HepG2 (cell line): ENCODE measurements around the gene KEL. TPM values are rescaled to one million over a fixed set of nuclear protein-coding genes. Genes with fewer than 3 reads are reported as not detected.

Experiments
- ATAC-seq: fragments of 200-7000 bp; cut with Tn5 transposase; 3 replicates; pipeline ENCODE4 v1.9.1; 2020; ENCODE audit warnings: mild to moderate bottlenecking, moderate library complexity
- BruUV-seq: library from RNA; stranded (reverse); fragments of 400-500 nt; replicated peaks from 2 replicates; lab custom pipeline; 2021; lab: Mats Ljungman, UMichigan
- CTCF ChIA-PET: fragments of 300-600 bp; formaldehyde crosslinking; extraction: SDS; loops from one replicate; lab custom pipeline; 2021; ENCODE audit warnings: low total read pairs, inconsistent platforms, low intra/inter-chr PET ratio; lab: Yijun Ruan, JAX
- POLR2A ChIA-PET: fragments of 350-600 bp; sonication (Branson Sonifier 250); formaldehyde crosslinking; loops from one replicate; lab custom pipeline; 2020; ENCODE audit warnings: antibody characterized with exemption, inconsistent platforms; lab: Yijun Ruan, JAX
- DNase-seq: peaks from one replicate; pipeline ENCODE4 v3.0.0-alpha.2; 2015; ENCODE audit warnings: low spot score
- FAIRE-seq: peaks from 3 replicates; lab custom pipeline; 2011; peaks lifted over from hg19 to GRCh38; lab: Jason Lieb, UNC
- H2AFZ ChIP-seq: one replicate; pipeline ENCODE4 v1.6.1; 2011; ENCODE audit warnings: low read length, inconsistent platforms
- H3K27ac ChIP-seq: fragments of 300-600 bp; 3 replicates; pipeline ENCODE4 v1.8.0; 2011; ENCODE audit warnings: mixed run types, mild to moderate bottlenecking, mixed read lengths, low read length, inconsistent platforms; ENCODE audit not compliant: insufficient read depth; ENCODE audit errors: extremely low read length
- H3K27me3 ChIP-seq, 2 experiments: fragments of 200-600 bp in 1 of 2; 2 replicates in 1 of 2; 3 replicates in 1 of 2; pipeline versions ENCODE4 v1.6.0 to v1.8.0; 2011; ENCODE audit warnings: low read length in 2 of 2, mild to moderate bottlenecking in 2 of 2, moderate library complexity in 2 of 2, inconsistent platforms in 1 of 2; ENCODE audit not compliant: insufficient read depth in 2 of 2, control insufficient read depth in 1 of 2
- H3K36me3 ChIP-seq, 2 experiments: fragments of 200-600 bp in 1 of 2; replicated peaks in 1 of 2; 2 replicates in 1 of 2; 3 replicates in 1 of 2; pipeline versions ENCODE4 v1.5.1 to v1.8.0; 2011; ENCODE audit warnings: low read length in 2 of 2, inconsistent platforms in 1 of 2; ENCODE audit not compliant: insufficient read depth in 2 of 2, control insufficient read depth in 1 of 2
- H3K4me1 ChIP-seq: 2 replicates; pipeline ENCODE4 v1.5.1; 2012; ENCODE audit warnings: low read length, inconsistent platforms; ENCODE audit not compliant: insufficient read depth
- H3K4me2 ChIP-seq: 2 replicates; pipeline ENCODE4 v1.6.0; 2011; ENCODE audit warnings: low read depth, low read length, inconsistent platforms
- H3K4me3 ChIP-seq, 3 experiments: fragments of 200-600 bp in 1 of 3; sonication (generic), shearing (Covaris generic) in 1 of 3; replicated peaks in 1 of 3; 2 replicates each; pipeline ENCODE4 v1.5.1; 2011 to 2016; ENCODE audit warnings: low read length in 3 of 3, inconsistent platforms in 2 of 3, low read depth in 2 of 3, mild to moderate bottlenecking in 2 of 3, control low read depth in 1 of 3, mixed read lengths in 1 of 3; ENCODE audit not compliant: insufficient read depth in 1 of 3
- H3K79me2 ChIP-seq: one replicate; pipeline ENCODE4 v1.6.1; 2011; ENCODE audit warnings: low read length, inconsistent platforms; ENCODE audit not compliant: insufficient read depth
- H3K9ac ChIP-seq: 2 replicates; pipeline ENCODE4 v1.6.0; 2011; ENCODE audit warnings: mild to moderate bottlenecking, low read depth, low read length, inconsistent platforms; ENCODE audit not compliant: insufficient read depth
- H3K9me3 ChIP-seq: 2 replicates; pipeline ENCODE4 v1.5.1; 2012; ENCODE audit warnings: mild to moderate bottlenecking, low read length
- H4K20me1 ChIP-seq: 2 replicates; pipeline ENCODE4 v1.6.0; 2011; ENCODE audit warnings: inconsistent platforms, mild to moderate bottlenecking, low read length, moderate library complexity; ENCODE audit not compliant: insufficient read depth
- AKNA ChIP-seq: sonication (generic); formaldehyde crosslinking; IDR thresholded peaks from 2 replicates; pipeline ENCODE4 v1.4.0; 2020; ENCODE audit warnings: missing genetic modification reagents, borderline replicate concordance
- ATAD3A ChIP-seq: sonication (generic); formaldehyde crosslinking; IDR thresholded peaks from 2 replicates; pipeline ENCODE4 v1.4.0; 2020; ENCODE audit warnings: missing genetic modification reagents
- ATRX ChIP-seq: sonication (generic); formaldehyde crosslinking; IDR thresholded peaks from 2 replicates; pipeline ENCODE4 v1.4.0; 2020; ENCODE audit warnings: missing genetic modification reagents, borderline replicate concordance
- BRF2 ChIP-seq: sonication (generic); formaldehyde crosslinking; IDR thresholded peaks from 2 replicates; pipeline ENCODE4 v1.8.1; 2022; ENCODE audit warnings: mild to moderate bottlenecking, missing genetic modification reagents
- CHD2 ChIP-seq: IDR thresholded peaks from 2 replicates; pipeline ENCODE4 v1.6.1; 2011; ENCODE audit warnings: low read depth, low read length, improper control_type of control experiment
- HBP1 ChIP-seq: IDR thresholded peaks from 2 replicates; pipeline ENCODE4 v1.6.1; 2016; ENCODE audit warnings: low read depth, control low read depth
- IRF2 ChIP-seq: IDR thresholded peaks from 2 replicates; pipeline ENCODE4 v1.6.1; 2018; ENCODE audit warnings: missing genetic modification reagents, missing compliant biosample characterization
- ZNF432 ChIP-seq: sonication (generic); formaldehyde crosslinking; IDR thresholded peaks from 2 replicates; pipeline ENCODE4 v1.5.0; 2020; ENCODE audit warnings: missing genetic modification reagents, mild to moderate bottlenecking, borderline replicate concordance
- ZNF550 ChIP-seq: sonication (generic); formaldehyde crosslinking; IDR thresholded peaks from 2 replicates; pipeline ENCODE4 v1.4.0; 2020; ENCODE audit warnings: mild to moderate bottlenecking, missing genetic modification reagents, borderline replicate concordance
- ZNF792 ChIP-seq: IDR thresholded peaks from 2 replicates; pipeline ENCODE4 v1.6.1; 2016
- WGBS: methylation state at CpG from one replicate; pipeline ENCODE4 v1.1.6; 2017; ENCODE audit warnings: low lambda C conversion rate; 5-methylcytosine and 5-hydroxymethylcytosine counted together
- in situ Hi-C: cut with HindIII; loops from 2 replicates; pipeline ENCODE4 v1.10.0; 2017; ENCODE audit warnings: low pct_unique_long_range_greater_than_20kb; ENCODE audit not compliant: extremely low pct_ligation_motif_present
- intact Hi-C: fragments of 100-400 bp; cut with micrococcal nuclease; formaldehyde crosslinking; loops from one replicate; pipeline ENCODE4 v1.10.0; 2022; ENCODE audit not compliant: unreplicated experiment
- polyA plus RNA-seq, 8 experiments: library from polyadenylated mRNA; depleted of rRNA in 3 of 8; stranded (reverse) in 7 of 8; unstranded in 1 of 8; fragments of >200 nt; fragmentation: Illumina TruSeq in 4 of 8; extraction: Trizol in 4 of 8; gene quantifications; 2 replicates each; pipeline versions ENCODE4 v1.2.1 to v1.2.3, GENCODE V29; 2011 to 2016; ENCODE audit warnings: low read depth in 4 of 8, missing spikeins in 1 of 8, mixed read lengths in 1 of 8; ENCODE audit not compliant: insufficient read depth in 1 of 8
- total RNA-seq, 5 experiments: library from RNA; depleted of rRNA; stranded (reverse); fragments of >200 nt; fragmentation: Illumina TruSeq; extraction: Trizol; gene quantifications; 2 replicates each; pipeline ENCODE4 v1.2.3, GENCODE V29; 2016; ENCODE audit warnings: low read depth in 1 of 5

The KEL gene
- total and polyA plus RNA-seq, 2 of the 13 experiments (the other 11 are each of a cell fraction or from before 2014, with no cell fraction given): 0.03 TPM; not detected in 1

- H3K9me3 ChIP-seq: no peaks in the 10 kb centered on the region
- 0% methylated on average over 3 of the region's 3 CpGs for WGBS
- no peak overlapping the region for H3K27ac ChIP-seq
- no peak for TF ChIP-seq ZNF792 (CRISPR knock-in tag)
- TF ChIP-seq ZNF550 (CRISPR knock-in tag): no peak
- no peak for TF ChIP-seq IRF2
- no peak for TF ChIP-seq ATRX (CRISPR knock-in tag)
- TF ChIP-seq ZNF432 (CRISPR knock-in tag): no peak
- no peak for TF ChIP-seq HBP1 (CRISPR knock-in tag)
- TF ChIP-seq BRF2 (CRISPR knock-in tag): no peak
- TF ChIP-seq CHD2: no peak
- no peak for TF ChIP-seq ATAD3A
- no peak for TF ChIP-seq AKNA (CRISPR knock-in tag)
- TF ChIP-seq, all 625 proteins: peak for 0
- Histone ChIP-seq H3K27me3 (no peaks in the 10 kb centered on the region), H3K9ac (no peak overlapping the region), H3K36me3 (no peaks in the 10 kb centered on the region), H2AFZ (no peak overlapping the region), H3K4me3 (no peak overlapping the region), H3K79me2 (no peaks in the 10 kb centered on the region), H4K20me1 (no peaks in the 10 kb centered on the region), H3K4me1 (no peaks in the 10 kb centered on the region), H3K4me2 (no peak overlapping the region)
- DNase-seq (no peak), ATAC-seq (no peak), FAIRE-seq (no peak)
- ChIA-PET POLR2A (no interaction called here), CTCF (no interaction called here)
- in situ Hi-C loops (no loop called here), intact Hi-C loops (no loop called here)
- BruUV-seq: no TSS peak
These were observed 30.3 kb upstream of the KEL start for GRCh38 chr7:142992427-142992826.
